GM12878 (cell line): ENCODE measurements around the gene DNAH17. TPM values are rescaled to one million over a fixed set of nuclear protein-coding genes. Genes with fewer than 3 reads are reported as not detected.

Experiments
- ATAC-seq: fragments of 200-7000 bp; cut with Tn5 transposase; 3 replicates; pipeline ENCODE4 v1.9.1; 2020; ENCODE audit warnings: mild to moderate bottlenecking, moderate library complexity
- BruUV-seq: library from RNA; stranded (reverse); fragments of 400-500 nt; replicated peaks from 2 replicates; lab custom pipeline; 2021; lab: Mats Ljungman, UMichigan
- CTCF ChIA-PET: fragments of 300-600 bp; sonication (Branson Sonifier 250); formaldehyde crosslinking; extraction: SDS; loops from one replicate; lab custom pipeline; 2021; ENCODE audit warnings: inconsistent platforms; lab: Yijun Ruan, JAX
- POLR2A ChIA-PET: fragments of 350-600 bp; formaldehyde crosslinking; extraction: SDS; loops from one replicate; lab custom pipeline; 2021; ENCODE audit warnings: inconsistent platforms; lab: Charles Lee
- RAD21 ChIA-PET: fragments of 300-600 bp; sonication (Branson Sonifier 250); formaldehyde crosslinking; loops from one replicate; lab custom pipeline; 2023; ENCODE audit warnings: antibody characterized with exemption; ENCODE audit not compliant: unreplicated experiment; lab: Charles Lee
- SMC1A ChIA-PET: fragments of 300-600 bp; sonication (Branson Sonifier 250); formaldehyde crosslinking; loops from one replicate; lab custom pipeline; 2023; ENCODE audit not compliant: unreplicated experiment, uncharacterized antibody; lab: Charles Lee
- DNase-seq: peaks from one replicate; pipeline ENCODE4 v3.0.0-alpha.2; 2011; ENCODE audit warnings: low read depth, low spot score
- FAIRE-seq: peaks from 3 replicates; lab custom pipeline; 2011; peaks lifted over from hg19 to GRCh38; lab: Jason Lieb, UNC
- H2AFZ ChIP-seq: 2 replicates; pipeline ENCODE4 v1.6.0; 2011; ENCODE audit warnings: low read depth, low read length, control low read depth; ENCODE audit not compliant: control insufficient read depth
- H3K27ac ChIP-seq: 2 replicates; pipeline ENCODE4 v1.5.1; 2011; ENCODE audit warnings: control low read depth; ENCODE audit not compliant: control insufficient read depth, insufficient read depth
- H3K27me3 ChIP-seq, 2 experiments: replicated peaks in 1 of 2; 2 replicates each; pipeline versions ENCODE4 v1.6.0 to v1.6.1; 2011; ENCODE audit warnings: low read length in 1 of 2; ENCODE audit not compliant: control insufficient read depth in 2 of 2, insufficient read depth in 2 of 2
- H3K36me3 ChIP-seq, 2 experiments: 2 replicates each; pipeline ENCODE4 v1.5.1; 2011; ENCODE audit warnings: low read length in 1 of 2; ENCODE audit not compliant: control insufficient read depth in 2 of 2, insufficient read depth in 2 of 2
- H3K4me1 ChIP-seq: 2 replicates; pipeline ENCODE4 v1.6.1; 2011; ENCODE audit warnings: mild to moderate bottlenecking, low read length, moderate library complexity, mixed read lengths; ENCODE audit not compliant: control insufficient read depth, insufficient read depth
- H3K4me2 ChIP-seq: 2 replicates; pipeline ENCODE4 v1.6.0; 2011; ENCODE audit warnings: control low read depth; ENCODE audit not compliant: control insufficient read depth, insufficient read depth
- H3K4me3 ChIP-seq: fragments of 200-600 bp; sonication (generic); 2 replicates; pipeline ENCODE4 v1.5.1; 2016
- H3K79me2 ChIP-seq: 2 replicates; pipeline ENCODE4 v1.6.0; 2011; ENCODE audit warnings: low read length; ENCODE audit not compliant: control insufficient read depth, insufficient read depth
- H3K9ac ChIP-seq: 2 replicates; pipeline ENCODE4 v1.8.0; 2011; ENCODE audit warnings: low read length, control low read depth, mixed read lengths; ENCODE audit not compliant: control insufficient read depth, insufficient read depth
- H3K9me3 ChIP-seq: replicated peaks from 3 replicates; pipeline ENCODE4 v1.5.1; 2011; ENCODE audit warnings: mild to moderate bottlenecking, low read length; ENCODE audit not compliant: control insufficient read depth, insufficient read depth
- H4K20me1 ChIP-seq: 2 replicates; pipeline ENCODE4 v1.6.0; 2011; ENCODE audit not compliant: control insufficient read depth, insufficient read depth
- BCLAF1 ChIP-seq: fragments of 450-650 bp; IDR thresholded peaks from 2 replicates; pipeline ENCODE4 v1.6.1; 2017; ENCODE audit warnings: antibody characterized with exemption, mild to moderate bottlenecking, moderate library complexity
- BHLHE40 ChIP-seq, 2 experiments: fragments of 450-650 bp in 1 of 2; IDR thresholded peaks; 2 replicates each; pipeline ENCODE4 v1.6.1; 2011 to 2017; ENCODE audit warnings: low read depth in 2 of 2, borderline replicate concordance in 1 of 2, improper control_type of control experiment in 1 of 2, low read length in 1 of 2, mild to moderate bottlenecking in 1 of 2
- BRCA1 ChIP-seq: IDR thresholded peaks from 2 replicates; pipeline ENCODE4 v1.6.1; 2011; ENCODE audit warnings: low read depth, low read length, improper control_type of control experiment
- EED ChIP-seq: sonication (generic); IDR thresholded peaks from 2 replicates; pipeline ENCODE4 v1.6.1; 2016; ENCODE audit warnings: antibody characterized with exemption, low read depth
- EZH2 ChIP-seq: IDR thresholded peaks from 2 replicates; pipeline ENCODE4 v1.6.1; 2012; ENCODE audit warnings: low read depth, mild to moderate bottlenecking, control low read depth, inconsistent platforms, low read length, borderline replicate concordance; ENCODE audit not compliant: control insufficient read depth
- MLLT1 ChIP-seq: fragments of 450-650 bp; IDR thresholded peaks from 2 replicates; pipeline ENCODE4 v1.6.1; 2016; ENCODE audit warnings: mild to moderate bottlenecking
- MTA2 ChIP-seq: fragments of 450-650 bp; IDR thresholded peaks from 2 replicates; pipeline ENCODE4 v1.6.1; 2016; ENCODE audit warnings: low read depth, mild to moderate bottlenecking, moderate library complexity
- NR2F1 ChIP-seq: fragments of 450-650 bp; conservative IDR thresholded peaks from 2 replicates; pipeline ENCODE4 v1.6.1; 2017; ENCODE audit warnings: mild to moderate bottlenecking
- TBL1XR1 ChIP-seq: IDR thresholded peaks from 2 replicates; pipeline ENCODE4 v1.6.1; 2012; ENCODE audit warnings: low read depth, low read length, improper control_type of control experiment
- TCF3 ChIP-seq: IDR thresholded peaks from 2 replicates; pipeline ENCODE4 v1.6.1; 2012; ENCODE audit warnings: low read depth, mild to moderate bottlenecking, low read length, borderline replicate concordance; ENCODE audit not compliant: insufficient read depth
- YBX1 ChIP-seq: fragments of 450-650 bp; IDR thresholded peaks from 2 replicates; pipeline ENCODE4 v1.6.1; 2016; ENCODE audit warnings: antibody characterized with exemption
- ZNF217 ChIP-seq: fragments of 450-650 bp; IDR thresholded peaks from 2 replicates; pipeline ENCODE4 v1.6.1; 2017; ENCODE audit warnings: antibody characterized with exemption, mild to moderate bottlenecking
- ZNF24 ChIP-seq: fragments of 450-650 bp; IDR thresholded peaks from 2 replicates; pipeline ENCODE4 v1.6.1; 2017; ENCODE audit warnings: antibody characterized with exemption, mild to moderate bottlenecking
- ZZZ3 ChIP-seq: IDR thresholded peaks from 2 replicates; pipeline ENCODE4 v1.6.1; 2011; ENCODE audit warnings: low read depth; ENCODE audit not compliant: control insufficient read depth, insufficient read length
- WGBS: methylation state at CpG from one replicate; pipeline ENCODE4 v1.1.6; 2016; ENCODE audit warnings: low lambda C conversion rate; ENCODE audit not compliant: insufficient replicate concordance, insufficient coverage; ENCODE audit errors: missing lambda C conversion rate; 5-methylcytosine and 5-hydroxymethylcytosine counted together
- in situ Hi-C: fragments of 300-500 bp; cut with MboI; formaldehyde crosslinking; loops from 9 replicates; pipeline ENCODE4 v1.14.3; 2018; ENCODE audit warnings: mixed read lengths
- intact Hi-C: fragments of 100-400 bp; cut with micrococcal nuclease; formaldehyde crosslinking; loops from one replicate; pipeline ENCODE4 v1.14.2; 2022; ENCODE audit not compliant: unreplicated experiment
- polyA plus RNA-seq, 11 experiments: library from polyadenylated mRNA; depleted of rRNA in 4 of 11; unstranded in 6 of 11; stranded (reverse) in 5 of 11; fragments of >200 nt; fragmentation: Nextera tagmentation in 4 of 11; fragmentation: Illumina TruSeq in 1 of 11; extraction: Ambion mirVana in 4 of 11; extraction: Trizol in 1 of 11; gene quantifications; 1 replicate in 1 of 11; 2 replicates in 10 of 11; pipeline versions ENCODE4 v1.2.1 to v1.2.3, GENCODE V29; 2011 to 2016; ENCODE audit warnings: inconsistent platforms in 2 of 11, missing spikeins in 2 of 11, low read depth in 1 of 11
- total RNA-seq, 4 experiments: library from RNA; depleted of rRNA in 3 of 4; stranded (reverse); fragments of >200 nt in 3 of 4; fragmentation: Illumina TruSeq in 1 of 4; extraction: Trizol in 1 of 4; gene quantifications; 2 replicates each; pipeline versions ENCODE4 v1.2.1 to v1.2.3, GENCODE V29; 2013 to 2021
- TF ChIP-seq, protein P1 (sequence below): IDR thresholded peaks from 2 replicates; pipeline ENCODE4 v1.6.1; 2012; ENCODE audit warnings: improper control_type of control experiment, low read depth, low read length; ENCODE audit not compliant: insufficient replicate concordance

DNAH17 gene
- total and polyA plus RNA-seq, 10 of the 15 experiments (the other 5 are each of a cell fraction or from before 2014, with no cell fraction given) = 0.16 to 2.9 (median 0.56) TPM

DNA sequence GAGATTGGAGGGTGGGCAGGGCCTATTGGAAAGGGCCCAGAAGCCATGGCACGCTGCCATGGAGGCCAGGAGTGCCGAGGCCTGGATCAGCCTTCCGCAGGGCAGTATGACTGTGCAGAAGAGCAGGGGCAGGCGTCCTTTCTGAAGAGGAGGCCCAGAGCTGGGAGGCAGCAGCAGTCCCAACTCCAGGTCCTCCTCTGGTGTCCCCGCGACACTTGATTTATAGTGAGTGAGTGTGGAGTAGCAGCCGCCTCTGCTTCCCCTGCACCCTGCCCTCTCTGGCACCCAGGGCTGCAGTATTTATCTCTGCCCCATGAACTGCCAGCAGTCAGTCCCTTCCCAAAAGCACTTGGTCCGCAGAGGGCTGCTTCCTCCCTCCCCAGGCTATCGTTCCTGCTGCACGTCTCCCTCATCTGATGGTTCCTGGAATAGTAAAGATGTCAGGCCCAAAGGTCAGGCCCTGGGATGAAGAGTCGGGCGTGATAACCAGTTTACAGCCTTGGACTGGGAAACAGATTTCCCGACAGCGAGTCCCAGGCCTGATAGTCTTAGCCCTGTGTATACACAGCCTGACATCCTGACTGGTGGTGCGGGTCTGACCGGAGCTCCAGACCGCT is 165.8 kb downstream of the DNAH17 start:
- Histone ChIP-seq H4K20me1 (no peaks in the 10 kb centered on the region; the same call in 1 of the 2 replicates), H3K36me3 (peaks cover 32 to 43% of the 10 kb centered on the region in 2 experiments), H3K27me3 (no peaks in the 10 kb centered on the region), H3K4me1 (peaks cover 6% of the 10 kb centered on the region; the same call in 1 of the 2 replicates), H3K4me3 (no peak overlapping the region), H3K27ac (no peak overlapping the region), H3K9me3 (no peaks in the 10 kb centered on the region), H3K79me2 (peaks cover 4% of the 10 kb centered on the region), H3K9ac (no peak overlapping the region), H2AFZ (no peak overlapping the region), H3K4me2 (no peak overlapping the region)
- no peak for ATAC-seq
- intact Hi-C loops (no loop called here), in situ Hi-C loops (no loop called here)
- POLR2A ChIA-PET = no interaction called here
- RAD21 ChIA-PET = no interaction called here
- no TSS peak for BruUV-seq
- 96% methylated on average over 17 of the region's 17 CpGs for WGBS
- no peak for DNase-seq
- CTCF ChIA-PET = interaction anchor here (1.0 to 1.2 kb wide), 2 partner anchors 10 to 21 kb away, joined by 3 to 6 read pairs; no protein-coding TSS in a partner anchor
- FAIRE-seq = no peak
- SMC1A ChIA-PET = no interaction called here
- no peak for TF ChIP-seq MTA2
- TF ChIP-seq, protein P1, sequence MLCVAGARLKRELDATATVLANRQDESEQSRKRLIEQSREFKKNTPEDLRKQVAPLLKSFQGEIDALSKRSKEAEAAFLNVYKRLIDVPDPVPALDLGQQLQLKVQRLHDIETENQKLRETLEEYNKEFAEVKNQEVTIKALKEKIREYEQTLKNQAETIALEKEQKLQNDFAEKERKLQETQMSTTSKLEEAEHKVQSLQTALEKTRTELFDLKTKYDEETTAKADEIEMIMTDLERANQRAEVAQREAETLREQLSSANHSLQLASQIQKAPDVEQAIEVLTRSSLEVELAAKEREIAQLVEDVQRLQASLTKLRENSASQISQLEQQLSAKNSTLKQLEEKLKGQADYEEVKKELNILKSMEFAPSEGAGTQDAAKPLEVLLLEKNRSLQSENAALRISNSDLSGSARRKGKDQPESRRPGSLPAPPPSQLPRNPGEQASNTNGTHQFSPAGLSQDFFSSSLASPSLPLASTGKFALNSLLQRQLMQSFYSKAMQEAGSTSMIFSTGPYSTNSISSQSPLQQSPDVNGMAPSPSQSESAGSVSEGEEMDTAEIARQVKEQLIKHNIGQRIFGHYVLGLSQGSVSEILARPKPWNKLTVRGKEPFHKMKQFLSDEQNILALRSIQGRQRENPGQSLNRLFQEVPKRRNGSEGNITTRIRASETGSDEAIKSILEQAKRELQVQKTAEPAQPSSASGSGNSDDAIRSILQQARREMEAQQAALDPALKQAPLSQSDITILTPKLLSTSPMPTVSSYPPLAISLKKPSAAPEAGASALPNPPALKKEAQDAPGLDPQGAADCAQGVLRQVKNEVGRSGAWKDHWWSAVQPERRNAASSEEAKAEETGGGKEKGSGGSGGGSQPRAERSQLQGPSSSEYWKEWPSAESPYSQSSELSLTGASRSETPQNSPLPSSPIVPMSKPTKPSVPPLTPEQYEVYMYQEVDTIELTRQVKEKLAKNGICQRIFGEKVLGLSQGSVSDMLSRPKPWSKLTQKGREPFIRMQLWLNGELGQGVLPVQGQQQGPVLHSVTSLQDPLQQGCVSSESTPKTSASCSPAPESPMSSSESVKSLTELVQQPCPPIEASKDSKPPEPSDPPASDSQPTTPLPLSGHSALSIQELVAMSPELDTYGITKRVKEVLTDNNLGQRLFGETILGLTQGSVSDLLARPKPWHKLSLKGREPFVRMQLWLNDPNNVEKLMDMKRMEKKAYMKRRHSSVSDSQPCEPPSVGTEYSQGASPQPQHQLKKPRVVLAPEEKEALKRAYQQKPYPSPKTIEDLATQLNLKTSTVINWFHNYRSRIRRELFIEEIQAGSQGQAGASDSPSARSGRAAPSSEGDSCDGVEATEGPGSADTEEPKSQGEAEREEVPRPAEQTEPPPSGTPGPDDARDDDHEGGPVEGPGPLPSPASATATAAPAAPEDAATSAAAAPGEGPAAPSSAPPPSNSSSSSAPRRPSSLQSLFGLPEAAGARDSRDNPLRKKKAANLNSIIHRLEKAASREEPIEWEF = no peak
- no peak for TF ChIP-seq TBL1XR1
- no peak for TF ChIP-seq ZNF217
- no peak for TF ChIP-seq NR2F1
- no peak for TF ChIP-seq TCF3
- TF ChIP-seq ZZZ3 = no peak
- no peak for TF ChIP-seq BCLAF1
- no peak for TF ChIP-seq EED
- TF ChIP-seq EZH2 = no peak
- TF ChIP-seq BRCA1 = no peak
- TF ChIP-seq YBX1 = no peak
- TF ChIP-seq BHLHE40 (IDR thresholded peaks at IDR 0.05; ENCODE audit: borderline replicate concordance in 1 of 2, low read depth in 2 of 2, low read length in 1 of 2) = no peak
- TF ChIP-seq MLLT1 = no peak
- TF ChIP-seq ZNF24 = no peak
